ENCODE measurements around the gene TRIM3. TPM values are rescaled to one million over a fixed set of nuclear protein-coding genes. Genes with fewer than 3 reads are reported as not detected.

The TRIM3 gene
- total and polyA plus RNA-seq, 2 of the 4 experiments (the other 2 are of a cell fraction) = 13.8 to 22.3 TPM

DNA sequence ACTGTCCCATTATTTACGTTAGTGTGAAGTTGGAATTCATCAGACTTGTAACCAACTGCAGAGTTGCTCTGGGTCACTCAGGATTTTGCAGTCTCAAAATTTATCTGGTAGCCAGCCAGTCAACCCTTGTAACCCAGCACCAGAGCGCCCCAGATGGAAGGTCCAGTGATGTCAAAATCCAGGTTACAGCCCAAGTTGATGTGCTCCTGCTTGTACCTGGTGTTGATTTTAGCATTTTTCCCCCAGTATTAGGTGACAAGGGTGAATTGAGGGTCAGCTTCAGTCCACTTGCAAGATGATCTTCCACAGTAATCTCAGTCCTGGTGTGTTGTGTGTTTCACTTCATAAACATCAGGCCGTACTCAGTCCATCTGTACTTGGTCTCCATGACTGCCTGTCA is 15.1 kb upstream of the TRIM3 start:
- Histone ChIP-seq H3K23ac (ENCODE audit: low read depth, low read length) (no peak overlapping the region), H4K8ac (ENCODE audit: low read depth in 2 of 2, low read length in 2 of 2) (no peak overlapping the region), H3K9ac (ENCODE audit: low read depth, low read length) (no peak overlapping the region), H3K27ac (ENCODE audit: insufficient read depth, low read length) (no peak overlapping the region), H2BK5ac (ENCODE audit: low read depth, low read length, poor library complexity, severe bottlenecking) (no peak overlapping the region), H3K79me1 (ENCODE audit: low read depth in 1 of 2, low read length in 2 of 2) (peaks cover 17 to 20% of the 10 kb centered on the region in 2 experiments), H3K18ac (ENCODE audit: low read depth, low read length) (no peak overlapping the region), H3K4me3 (ENCODE audit: insufficient read depth, low read depth, low read length) (no peak overlapping the region), H3K4me1 (ENCODE audit: control insufficient read depth, insufficient read depth, low read length) (no peaks in the 10 kb centered on the region), H3K9me1 (ENCODE audit: insufficient read depth, low read length) (no peaks in the 10 kb centered on the region; the same call in 1 of the 2 replicates), H3K4me2 (ENCODE audit: low read depth, low read length) (no peak overlapping the region), H3K9me3 (ENCODE audit: control insufficient read depth, insufficient read depth, low read length) (no peaks in the 10 kb centered on the region), H4K20me1 (ENCODE audit: insufficient read depth, low read length) (no peaks in the 10 kb centered on the region), H3K14ac (replicated peaks; ENCODE audit: low read depth, low read length) (no peak overlapping the region), H4K5ac (ENCODE audit: low read depth, low read length) (no peak overlapping the region), H2BK120ac (ENCODE audit: low read depth, low read length) (no peak overlapping the region), H2AFZ (replicated peaks; ENCODE audit: low read length, poor library complexity) (no peak overlapping the region), H4K91ac (ENCODE audit: insufficient read depth, low read depth, low read length) (no peak overlapping the region), H3K4ac (ENCODE audit: low read depth, low read length) (no peak overlapping the region), H3K27me3 (ENCODE audit: control insufficient read depth, insufficient read depth, low read length) (no peaks in the 10 kb centered on the region), H3K56ac (ENCODE audit: extremely low read depth, insufficient read depth, low read length) (no peak overlapping the region), H2AK5ac (ENCODE audit: low read depth, low read length) (no peak overlapping the region), H3K36me3 (ENCODE audit: control insufficient read depth, insufficient read depth, low read length) (peaks cover 10% of the 10 kb centered on the region), H2AK9ac (replicated peaks; ENCODE audit: low read depth, low read length, poor library complexity) (no peak overlapping the region), H2BK20ac (ENCODE audit: low read depth, low read length) (no peak overlapping the region), H2BK15ac (ENCODE audit: low read depth, low read length) (no peak overlapping the region)
- dilution Hi-C loops (cut with HindIII; ENCODE audit: low sequenced_read_pairs, unreplicated experiment) = no loop called here
- CTCF ChIA-PET = interaction anchor here (1.0 to 1.3 kb wide), 2 partner anchors 17 to 104 kb away, joined by 3 read pairs; no protein-coding TSS in a partner anchor
- BruUV-seq (replicated peaks) = no TSS peak
- DNase-seq (no peak), ATAC-seq (ENCODE audit: low read depth) (no peak)
- POLR2A ChIA-PET (ENCODE audit: unreplicated experiment) = no interaction called here
- 100% methylated on average over 1 of the region's 3 CpGs; no CpG with 5 or more reads in 1 of the 2 experiments for WGBS, 2 experiments (ENCODE audit: extremely low coverage in 2 of 2, insufficient read length in 1 of 2)
- intact Hi-C loops (cut with micrococcal nuclease) = no loop called here
- in situ Hi-C loops (cut with MboI; ENCODE audit: low sequenced_read_pairs) = no loop called here
- TF ChIP-seq RAD21 (IDR thresholded peaks at IDR 0.05; ENCODE audit: low read length) = no peak
- no peak for TF ChIP-seq MXI1 (IDR thresholded peaks at IDR 0.05; ENCODE audit: borderline replicate concordance, low read depth, low read length)
- TF ChIP-seq, protein P1, sequence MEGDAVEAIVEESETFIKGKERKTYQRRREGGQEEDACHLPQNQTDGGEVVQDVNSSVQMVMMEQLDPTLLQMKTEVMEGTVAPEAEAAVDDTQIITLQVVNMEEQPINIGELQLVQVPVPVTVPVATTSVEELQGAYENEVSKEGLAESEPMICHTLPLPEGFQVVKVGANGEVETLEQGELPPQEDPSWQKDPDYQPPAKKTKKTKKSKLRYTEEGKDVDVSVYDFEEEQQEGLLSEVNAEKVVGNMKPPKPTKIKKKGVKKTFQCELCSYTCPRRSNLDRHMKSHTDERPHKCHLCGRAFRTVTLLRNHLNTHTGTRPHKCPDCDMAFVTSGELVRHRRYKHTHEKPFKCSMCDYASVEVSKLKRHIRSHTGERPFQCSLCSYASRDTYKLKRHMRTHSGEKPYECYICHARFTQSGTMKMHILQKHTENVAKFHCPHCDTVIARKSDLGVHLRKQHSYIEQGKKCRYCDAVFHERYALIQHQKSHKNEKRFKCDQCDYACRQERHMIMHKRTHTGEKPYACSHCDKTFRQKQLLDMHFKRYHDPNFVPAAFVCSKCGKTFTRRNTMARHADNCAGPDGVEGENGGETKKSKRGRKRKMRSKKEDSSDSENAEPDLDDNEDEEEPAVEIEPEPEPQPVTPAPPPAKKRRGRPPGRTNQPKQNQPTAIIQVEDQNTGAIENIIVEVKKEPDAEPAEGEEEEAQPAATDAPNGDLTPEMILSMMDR (conservative IDR thresholded peaks at IDR 0.05; ENCODE audit: low read depth, low read length) = no peak
- TF ChIP-seq POLR2A (IDR thresholded peaks at IDR 0.05; ENCODE audit: low read depth, low read length) = no peak
- no peak for TF ChIP-seq CEBPB (IDR thresholded peaks at IDR 0.05; ENCODE audit: low read depth, low read length)
- no peak for TF ChIP-seq CHD1 (IDR thresholded peaks at IDR 0.05; ENCODE audit: low read depth, low read length)
- no peak for TF ChIP-seq RCOR1 (IDR thresholded peaks at IDR 0.05; ENCODE audit: insufficient replicate concordance, low read length)
- TF ChIP-seq, protein P2, sequence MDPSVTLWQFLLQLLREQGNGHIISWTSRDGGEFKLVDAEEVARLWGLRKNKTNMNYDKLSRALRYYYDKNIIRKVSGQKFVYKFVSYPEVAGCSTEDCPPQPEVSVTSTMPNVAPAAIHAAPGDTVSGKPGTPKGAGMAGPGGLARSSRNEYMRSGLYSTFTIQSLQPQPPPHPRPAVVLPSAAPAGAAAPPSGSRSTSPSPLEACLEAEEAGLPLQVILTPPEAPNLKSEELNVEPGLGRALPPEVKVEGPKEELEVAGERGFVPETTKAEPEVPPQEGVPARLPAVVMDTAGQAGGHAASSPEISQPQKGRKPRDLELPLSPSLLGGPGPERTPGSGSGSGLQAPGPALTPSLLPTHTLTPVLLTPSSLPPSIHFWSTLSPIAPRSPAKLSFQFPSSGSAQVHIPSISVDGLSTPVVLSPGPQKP (IDR thresholded peaks at IDR 0.05; ENCODE audit: borderline replicate concordance, low read depth, low read length) = no peak
- TF ChIP-seq USF2 (IDR thresholded peaks at IDR 0.05; ENCODE audit: low read depth, low read length) = no peak
- TF ChIP-seq RFX5 (IDR thresholded peaks at IDR 0.05; ENCODE audit: low read depth, low read length) = no peak
- no peak for TF ChIP-seq NFE2L2 (IDR thresholded peaks at IDR 0.05; ENCODE audit: low read depth, low read length)
- no peak for TF ChIP-seq SMC3 (IDR thresholded peaks at IDR 0.05; ENCODE audit: low read depth, low read length)
- no peak for TF ChIP-seq MAZ (IDR thresholded peaks at IDR 0.05; ENCODE audit: borderline replicate concordance, low read depth, low read length)
- no peak for TF ChIP-seq BHLHE40 (IDR thresholded peaks at IDR 0.05; ENCODE audit: low read depth, low read length)
